ENCODE results near the gene PLA2G6.

PLA2G6 gene

DNA sequence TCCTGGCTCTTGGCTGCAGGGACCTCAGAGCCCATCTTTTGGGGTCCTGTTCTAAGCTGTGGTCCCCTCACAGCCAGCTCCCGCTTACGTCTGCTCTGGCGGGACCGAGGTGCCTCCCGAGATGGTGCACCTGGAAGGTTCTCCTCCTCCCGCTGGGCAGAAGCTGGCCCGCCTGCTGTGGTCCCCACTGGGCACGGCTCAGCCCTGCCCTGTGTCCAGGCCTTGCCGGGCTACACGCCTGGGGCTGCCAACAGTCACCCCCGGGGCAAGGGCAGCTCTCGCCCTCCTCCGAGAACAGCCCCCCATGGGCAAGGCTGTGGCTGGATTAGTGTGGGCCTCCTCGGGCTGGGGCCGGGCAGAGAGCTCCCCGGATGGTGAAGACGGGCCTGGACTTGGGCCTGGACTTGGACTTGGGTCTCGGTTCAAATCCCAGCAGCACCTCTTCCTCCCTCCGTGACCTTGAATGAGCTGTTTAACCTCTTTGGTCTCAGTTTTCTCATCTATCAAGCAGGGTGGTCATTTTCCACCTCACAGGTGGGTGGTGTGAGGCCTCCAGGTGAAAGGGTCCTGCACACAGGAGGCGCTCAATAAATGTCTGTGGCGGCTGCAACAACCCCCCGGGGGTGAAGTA lies 72.1 kb downstream of the PLA2G6 start:
- FAIRE-seq, result no peak

DNA sequence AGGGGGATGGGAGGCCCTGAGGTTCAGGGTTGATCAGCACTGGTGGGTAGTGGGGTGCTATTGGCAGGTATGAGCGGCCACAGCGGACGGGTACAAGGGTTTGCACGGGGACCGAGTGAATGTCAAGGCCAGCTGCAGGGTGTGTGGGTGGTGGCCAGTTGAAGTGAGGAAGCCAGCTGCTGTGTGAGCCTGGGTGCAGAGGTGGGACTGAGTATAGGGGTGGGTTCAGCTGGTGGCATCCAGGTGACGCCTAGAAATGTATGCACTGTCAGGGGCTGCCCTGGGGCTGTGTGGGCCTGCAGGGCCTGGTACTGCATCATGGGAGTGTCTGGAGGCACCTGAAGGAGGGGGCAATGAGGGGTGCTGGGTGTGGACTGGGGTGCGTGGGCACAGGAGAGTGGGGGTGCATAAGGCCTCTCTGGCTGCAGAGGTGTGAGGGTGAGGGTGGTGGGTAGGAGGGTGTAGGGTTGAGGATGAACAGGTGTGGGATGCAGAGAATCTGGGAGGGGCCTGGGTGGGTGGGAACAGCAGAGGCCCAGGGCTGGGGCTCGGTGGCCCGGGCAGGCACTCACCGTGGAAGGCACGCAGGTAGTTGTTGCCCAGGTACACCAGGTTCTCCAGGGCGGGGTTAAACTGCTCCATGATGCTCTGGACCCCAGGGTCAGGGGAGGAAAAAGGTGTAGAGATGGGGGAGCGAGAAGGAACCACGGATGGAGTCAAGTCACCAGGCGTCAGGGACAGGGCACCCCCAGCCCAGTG lies 72.9 kb downstream of the PLA2G6 start:
- FAIRE-seq, result no peak

GRCh38 chr22:38107692-38108515 lies 73.7 kb downstream of the PLA2G6 start:
- FAIRE-seq, result no peak

DNA sequence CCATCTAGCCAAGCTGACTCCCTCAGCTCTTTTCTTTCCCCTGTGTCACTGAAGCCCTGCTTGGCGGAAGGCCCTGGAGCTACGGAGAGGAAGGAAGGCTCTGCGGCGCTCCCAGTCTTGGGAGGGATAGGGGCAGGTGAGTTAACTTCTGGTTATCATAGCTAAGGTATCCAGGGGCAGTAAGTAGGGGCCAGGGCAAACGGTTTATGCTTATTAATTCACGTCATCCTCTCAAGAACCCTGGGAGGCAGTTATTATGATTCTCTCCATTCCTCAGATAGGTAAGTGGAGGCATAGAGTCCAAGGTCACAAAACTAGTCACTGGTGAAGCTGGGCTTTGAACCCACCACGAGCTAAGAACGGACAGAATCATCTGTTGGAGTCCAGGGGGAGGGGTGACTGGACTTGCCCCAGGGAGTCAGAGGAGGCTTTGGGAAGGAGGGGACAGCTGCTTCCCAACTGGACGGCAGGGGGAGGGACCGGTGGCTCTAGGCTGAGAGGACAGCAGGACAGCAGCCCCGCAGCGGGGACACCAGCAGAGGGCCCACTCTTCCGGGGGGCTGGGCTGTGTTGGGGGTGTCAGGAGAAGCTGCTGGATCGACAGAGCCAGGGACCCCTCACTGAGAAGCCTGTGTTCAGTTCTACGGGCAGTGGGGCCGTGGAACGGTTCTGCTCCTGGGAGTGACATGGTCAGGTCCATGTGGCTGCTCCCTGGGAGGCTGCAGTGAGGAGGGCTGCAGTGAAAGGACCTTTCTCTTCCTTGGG lies 74.6 kb downstream of the PLA2G6 start:
- no peak for FAIRE-seq

DNA sequence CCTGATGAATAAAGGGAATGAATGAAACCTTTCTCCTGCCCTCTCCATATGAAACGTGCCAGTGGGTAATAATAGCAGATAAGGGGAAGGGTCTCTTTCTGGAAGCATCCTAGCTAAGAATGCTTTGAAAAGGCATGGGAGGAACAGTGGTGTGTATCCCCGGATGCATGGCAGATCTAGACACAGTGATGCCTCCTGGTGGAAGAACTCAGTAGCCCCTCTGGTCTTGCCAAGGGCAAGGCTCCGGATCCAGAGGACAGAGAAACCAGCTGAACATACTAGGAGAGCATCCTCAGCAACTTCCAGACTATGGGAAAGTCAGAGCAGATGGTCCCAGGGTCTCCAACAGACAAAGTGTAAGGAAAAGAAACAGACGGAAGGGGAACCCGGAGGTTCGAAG lies 77.5 kb downstream of the PLA2G6 start:
- FAIRE-seq, result no peak

- FAIRE-seq, result no peak
Observed at GRCh38 chr22:38103641-38104040, 78.0 kb downstream of the PLA2G6 start.

GRCh38 chr22:38098410-38099249 lies 83.0 kb downstream of the PLA2G6 start:
- FAIRE-seq, result no peak

DNA sequence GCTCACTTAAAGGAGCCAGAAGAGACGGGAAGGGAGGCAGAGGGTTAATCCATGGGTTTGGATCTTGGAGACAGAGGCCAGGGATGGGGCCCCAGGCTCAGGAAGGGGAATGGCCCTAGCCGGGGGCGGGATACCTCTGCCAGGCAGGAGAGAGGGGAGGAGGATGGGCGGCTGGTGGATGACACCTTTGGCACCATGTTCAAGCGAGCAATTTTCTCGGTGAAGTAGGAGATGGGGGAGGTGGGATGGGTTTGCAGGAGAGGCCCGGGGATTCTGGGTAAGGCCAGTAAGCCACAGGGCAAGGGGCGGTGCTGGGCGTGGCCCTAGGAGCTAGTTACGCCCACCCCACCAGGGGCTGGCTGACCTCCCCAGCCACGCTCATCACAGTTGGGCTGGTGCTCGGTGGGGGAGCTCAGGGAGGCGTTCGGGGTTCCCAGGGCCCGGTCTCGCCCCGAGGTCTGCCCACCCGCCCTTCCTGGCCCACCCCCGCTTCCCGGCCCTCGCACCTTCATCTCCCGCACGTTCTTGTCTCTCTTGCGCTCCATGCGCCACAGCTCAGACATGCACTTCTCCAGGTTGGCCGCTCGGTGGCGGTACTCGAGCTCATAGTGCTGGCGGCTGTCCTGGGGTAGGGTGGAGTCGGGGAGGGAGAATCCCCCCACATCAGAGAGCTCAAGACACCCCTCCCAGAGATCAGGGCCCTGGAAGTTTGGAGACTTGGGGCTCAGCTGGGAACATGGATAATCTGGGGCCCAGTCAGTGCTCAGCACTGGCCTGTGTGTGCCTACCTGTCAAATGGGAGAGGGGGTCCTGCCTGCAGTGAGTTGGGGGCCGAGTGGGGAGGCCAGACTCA lies 83.8 kb downstream of the PLA2G6 start:
- FAIRE-seq, result no peak

DNA sequence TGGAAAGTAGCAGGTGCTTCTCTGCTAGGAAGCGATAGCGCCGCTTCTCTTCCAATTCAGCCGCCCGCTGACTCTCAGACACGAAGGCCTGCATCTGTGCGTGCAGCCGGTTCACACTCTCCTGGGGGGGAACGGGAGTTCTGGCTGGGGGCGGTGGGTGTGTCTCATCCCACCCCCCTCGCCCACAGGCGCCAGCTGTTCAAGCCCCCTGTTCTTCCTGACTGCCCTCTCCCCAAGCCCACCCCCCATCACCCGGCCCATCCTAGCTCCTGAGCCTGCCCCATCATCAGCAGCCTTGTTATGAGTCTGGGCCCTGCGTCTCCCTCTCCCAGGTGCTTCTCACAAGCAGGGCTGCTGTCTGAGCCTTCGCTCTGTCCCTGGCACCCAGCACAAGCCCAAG lies 84.6 kb downstream of the PLA2G6 start:
- no peak for FAIRE-seq

- FAIRE-seq, result no peak
Observed at GRCh38 chr22:38089474-38089851, 92.2 kb downstream of the PLA2G6 start.

DNA sequence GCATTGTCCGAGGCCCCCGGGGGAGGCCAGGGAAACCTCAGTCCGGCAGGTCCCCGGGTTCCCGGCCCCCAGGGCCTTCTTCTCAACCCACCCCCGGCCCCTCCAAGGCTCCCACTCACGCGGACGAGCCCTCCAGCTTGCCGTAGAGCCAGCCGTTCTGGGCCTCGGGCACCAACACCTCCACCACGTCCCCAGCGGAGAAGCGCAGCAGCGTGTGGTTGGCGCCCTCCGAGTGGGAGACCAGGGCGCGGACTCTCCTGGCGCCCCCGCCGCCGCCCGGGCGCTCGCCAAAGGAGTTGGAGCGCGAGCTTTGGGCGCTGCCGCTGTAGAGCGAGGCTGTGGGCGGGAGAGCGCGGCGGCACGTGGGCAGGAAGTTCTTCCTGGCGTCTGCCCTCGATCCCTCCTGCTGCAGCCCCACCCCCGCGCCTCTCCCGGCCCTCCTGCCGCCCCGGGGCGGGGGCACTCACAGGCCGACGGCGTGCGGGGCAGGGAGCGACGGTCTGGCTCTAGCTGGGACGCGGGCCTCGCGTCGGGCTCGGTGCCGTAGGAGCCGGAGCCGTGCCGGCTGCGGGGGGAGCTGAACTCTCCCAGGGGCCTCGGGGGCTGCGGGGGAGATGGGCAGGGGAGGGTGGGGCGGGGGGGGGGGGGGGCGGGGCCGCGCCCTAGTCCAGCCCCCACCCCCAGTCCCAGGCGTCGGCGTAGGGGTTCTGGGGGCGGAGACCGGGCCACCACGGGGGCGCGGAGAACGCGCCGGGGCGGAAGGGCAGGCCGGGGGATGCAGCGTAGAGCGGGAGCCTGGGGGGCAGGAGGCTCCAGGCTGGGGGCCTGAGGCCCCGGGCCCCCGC lies 92.8 kb downstream of the PLA2G6 start:
- FAIRE-seq, result no peak

GRCh38 chr22:38087855-38088254 lies 93.8 kb downstream of the PLA2G6 start:
- FAIRE-seq, result no peak

DNA sequence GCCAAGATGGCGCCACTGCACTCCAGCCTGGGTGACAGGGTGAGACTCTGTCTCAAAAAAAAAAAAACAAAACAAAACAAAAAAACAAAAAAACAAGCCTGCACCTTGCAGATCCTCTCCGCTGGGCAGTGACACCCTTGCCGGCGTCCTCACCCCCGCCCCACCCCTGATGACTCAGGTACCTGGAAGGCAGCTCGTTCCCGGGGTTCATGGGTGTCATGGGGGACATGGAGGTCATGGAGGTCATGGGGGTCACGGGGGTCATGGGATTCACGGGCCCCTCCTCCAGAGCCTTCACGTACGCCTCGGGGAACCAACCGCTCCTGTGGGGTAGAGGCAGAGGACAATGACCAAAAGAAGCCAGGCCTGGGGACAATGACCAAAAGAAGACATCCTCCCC lies 94.7 kb downstream of the PLA2G6 start:
- no peak for FAIRE-seq

DNA sequence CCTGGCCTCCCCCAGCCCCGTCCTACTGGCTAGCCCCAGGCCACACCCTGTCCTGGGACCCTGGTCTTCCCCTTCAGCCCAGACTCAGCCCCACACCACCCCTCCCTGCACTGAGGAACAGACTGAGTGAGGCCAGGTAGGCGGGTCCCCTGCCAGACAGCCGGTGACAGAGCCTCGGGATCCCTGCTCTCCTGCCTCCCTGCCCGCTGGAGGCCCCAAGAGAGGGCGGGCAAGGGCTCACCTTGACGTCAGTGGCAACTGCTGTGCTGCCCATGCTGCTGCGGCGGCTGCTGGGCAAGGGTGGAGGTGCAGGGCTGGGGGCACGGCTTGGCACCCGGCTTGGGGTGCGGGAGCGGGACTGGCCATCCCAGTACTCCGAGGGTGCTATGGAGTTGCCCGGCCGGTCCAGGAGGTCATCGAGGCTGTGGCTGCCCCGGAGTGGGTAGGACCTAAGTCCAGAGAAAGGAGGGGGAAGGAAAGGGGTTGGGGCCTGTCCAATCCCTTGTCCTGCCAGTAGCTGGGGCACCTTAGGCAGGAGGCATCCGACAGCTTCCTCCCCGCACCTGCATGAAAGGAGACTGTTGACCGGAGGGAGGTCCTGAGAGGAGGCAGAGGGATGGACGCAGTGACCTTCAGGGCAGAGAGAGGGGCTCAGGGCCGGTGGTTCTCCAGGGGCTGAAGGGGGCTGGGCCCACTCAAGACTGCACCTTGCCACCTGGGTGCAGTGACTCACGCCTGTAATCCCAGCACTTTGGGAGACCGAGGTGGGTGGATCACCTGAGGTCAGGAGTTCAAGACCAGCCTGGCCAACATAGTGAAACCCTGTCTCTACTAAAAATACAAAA lies 95.4 kb downstream of the PLA2G6 start:
- no peak for FAIRE-seq

DNA sequence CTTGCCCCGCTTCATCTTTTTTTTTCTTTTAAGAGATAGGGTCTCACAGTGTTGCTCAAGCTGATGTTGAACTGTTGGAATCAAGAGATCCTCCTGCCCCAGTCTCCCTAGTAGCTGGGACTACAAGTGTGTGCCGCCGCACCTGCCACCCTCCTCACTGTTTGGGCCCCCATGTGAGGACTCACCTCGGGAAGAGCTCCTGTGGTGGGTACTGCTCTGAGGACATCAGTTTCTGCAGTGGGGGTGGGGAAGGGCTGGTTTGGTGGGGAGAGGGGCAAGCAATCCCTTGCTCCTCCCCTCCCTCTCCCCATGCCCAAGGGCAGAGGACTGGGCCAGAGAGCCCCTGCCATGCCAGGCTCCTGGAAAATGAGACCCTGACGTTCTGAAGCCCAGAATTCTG lies 96.1 kb downstream of the PLA2G6 start:
- no peak for FAIRE-seq

GRCh38 chr22:38085056-38085455 lies 96.6 kb downstream of the PLA2G6 start:
- FAIRE-seq, result no peak

DNA sequence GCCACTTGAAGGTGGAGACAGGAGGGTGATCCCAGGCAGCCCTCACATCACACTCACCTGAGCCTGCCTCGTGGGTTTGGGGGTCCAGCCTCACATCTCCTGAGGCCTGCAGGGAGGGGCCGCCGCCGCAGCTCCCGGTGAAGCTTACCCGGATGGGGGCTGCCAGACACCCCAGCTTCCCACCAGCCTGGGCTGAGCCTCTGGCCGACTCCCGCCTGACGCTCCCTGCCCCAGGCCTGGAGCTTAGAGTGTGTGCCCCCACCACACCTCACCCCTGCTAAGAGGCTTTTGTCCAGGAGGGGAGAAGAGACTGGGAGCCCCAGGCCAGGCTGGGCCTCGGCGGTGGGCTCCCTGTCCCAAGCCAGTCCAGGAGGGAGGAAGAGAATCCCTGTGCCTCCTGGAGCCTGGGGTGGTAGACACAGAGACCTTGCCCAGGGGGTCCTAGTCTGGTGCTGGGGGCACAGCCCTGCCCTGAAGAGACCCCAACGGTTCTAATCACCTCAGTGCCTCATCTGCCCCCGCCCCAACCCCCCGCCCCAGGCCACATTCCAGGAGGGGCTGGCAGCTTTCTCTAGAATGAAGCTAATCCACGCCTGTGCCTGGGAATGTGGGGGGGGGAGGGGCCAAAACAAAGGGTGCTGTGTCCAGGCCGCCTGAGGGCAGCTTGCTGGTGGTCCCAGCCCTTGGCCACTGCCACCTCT lies 97.5 kb downstream of the PLA2G6 start, which contains the start of gene SLC16A8:
Gene SLC16A8 (minus strand): TSS at position 254 of the 701 bp plus-strand sequence. CDS start 1,311 bp downstream, outside the sequence.
- FAIRE-seq, result no peak

Measured in endometrium (tissue), 2 donors.